HG03097 (cell line): ENCODE results near the gene STARD10.
A peak's percentile ranks its signal among the peaks of the same experiment; 100 is the strongest.

Experiments used
- ATAC-seq: cut with Tn5 transposase; IDR thresholded peaks from one replicate; pipeline ENCODE4 v1.9.1; 2021; ENCODE audit not compliant: unreplicated experiment, low FRiP score

The STARD10 gene

DNA sequence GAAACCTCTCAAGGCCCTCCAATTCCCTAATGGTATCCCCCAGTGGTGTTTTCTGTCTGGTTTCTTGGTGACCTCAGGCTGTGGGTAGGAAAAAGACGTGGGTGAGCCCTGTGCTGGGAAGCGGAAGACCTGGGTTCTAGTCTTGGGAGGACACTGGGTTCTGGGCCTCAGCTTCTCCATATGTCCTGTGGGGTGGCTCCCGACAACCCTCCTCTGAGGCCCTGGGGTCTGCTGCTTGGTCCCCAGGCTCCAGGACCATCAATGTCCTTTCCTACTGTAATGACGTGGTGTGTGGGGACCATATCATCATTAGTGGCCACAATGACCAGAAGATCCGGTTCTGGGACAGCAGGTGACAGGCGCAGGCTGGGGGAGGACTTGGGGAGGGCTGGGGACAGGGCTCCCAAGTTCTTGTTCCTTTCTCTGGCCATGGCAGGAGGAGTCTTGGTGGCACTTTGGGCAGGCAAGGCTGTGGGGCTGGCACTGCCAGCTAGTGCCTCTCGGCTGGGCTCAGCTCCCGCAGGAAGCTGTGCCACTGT is 33.2 kb upstream of the STARD10 start:
- ATAC-seq = no peak

DNA sequence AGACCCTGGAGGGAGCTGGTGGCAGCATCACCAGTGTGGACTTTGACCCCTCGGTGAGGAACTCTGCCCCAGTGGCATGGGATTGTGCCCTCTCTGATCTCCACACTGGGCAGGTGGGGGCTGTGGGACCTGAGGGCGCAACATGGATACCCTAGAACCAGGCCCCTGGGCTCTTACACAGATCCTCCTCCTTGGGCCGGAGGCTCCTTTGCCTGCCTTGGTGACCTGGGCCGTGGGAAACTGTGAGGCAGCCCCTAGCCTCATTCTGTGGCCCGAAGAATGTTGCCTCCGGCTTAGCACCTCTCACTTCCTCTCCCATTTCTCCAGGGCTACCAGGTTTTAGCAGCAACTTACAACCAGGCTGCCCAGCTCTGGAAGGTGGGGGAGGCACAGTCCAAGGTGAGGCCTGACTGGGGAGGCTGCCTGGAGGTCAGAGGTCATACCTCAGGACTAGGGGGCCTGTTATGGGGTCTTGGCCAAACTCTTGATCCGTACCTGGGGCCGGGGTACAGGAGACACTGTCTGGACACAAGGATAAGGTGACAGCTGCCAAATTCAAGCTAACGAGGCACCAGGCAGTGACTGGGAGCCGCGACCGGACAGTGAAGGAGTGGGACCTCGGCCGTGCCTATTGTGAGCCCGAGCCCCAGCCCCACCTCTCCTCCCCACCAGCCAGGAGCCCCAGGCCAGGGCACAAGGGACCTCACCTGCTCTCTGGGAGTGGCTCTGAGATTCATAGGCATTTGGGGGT is 32.5 kb upstream of the STARD10 start:
- no peak for ATAC-seq

DNA sequence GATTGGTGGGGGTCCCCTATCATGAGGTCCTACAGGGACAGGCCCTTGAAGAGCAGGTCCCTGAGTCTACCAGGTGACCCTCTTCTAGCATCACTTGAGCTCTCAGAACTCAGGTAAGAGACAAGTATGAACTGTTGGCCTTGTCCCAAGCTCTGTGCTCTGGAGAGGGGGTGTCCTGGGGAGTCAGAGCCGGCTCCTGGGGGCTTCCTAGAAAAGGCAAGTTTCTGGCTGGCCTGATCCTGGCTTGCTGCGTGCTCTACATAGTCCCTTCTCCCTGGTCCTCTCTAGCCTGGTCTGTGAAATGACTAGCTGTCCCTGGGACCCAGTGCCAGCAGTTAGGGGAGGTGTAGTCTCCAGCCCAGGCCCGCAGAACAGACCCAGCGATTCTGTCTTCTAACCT is 31.8 kb upstream of the STARD10 start:
- no peak for ATAC-seq

DNA sequence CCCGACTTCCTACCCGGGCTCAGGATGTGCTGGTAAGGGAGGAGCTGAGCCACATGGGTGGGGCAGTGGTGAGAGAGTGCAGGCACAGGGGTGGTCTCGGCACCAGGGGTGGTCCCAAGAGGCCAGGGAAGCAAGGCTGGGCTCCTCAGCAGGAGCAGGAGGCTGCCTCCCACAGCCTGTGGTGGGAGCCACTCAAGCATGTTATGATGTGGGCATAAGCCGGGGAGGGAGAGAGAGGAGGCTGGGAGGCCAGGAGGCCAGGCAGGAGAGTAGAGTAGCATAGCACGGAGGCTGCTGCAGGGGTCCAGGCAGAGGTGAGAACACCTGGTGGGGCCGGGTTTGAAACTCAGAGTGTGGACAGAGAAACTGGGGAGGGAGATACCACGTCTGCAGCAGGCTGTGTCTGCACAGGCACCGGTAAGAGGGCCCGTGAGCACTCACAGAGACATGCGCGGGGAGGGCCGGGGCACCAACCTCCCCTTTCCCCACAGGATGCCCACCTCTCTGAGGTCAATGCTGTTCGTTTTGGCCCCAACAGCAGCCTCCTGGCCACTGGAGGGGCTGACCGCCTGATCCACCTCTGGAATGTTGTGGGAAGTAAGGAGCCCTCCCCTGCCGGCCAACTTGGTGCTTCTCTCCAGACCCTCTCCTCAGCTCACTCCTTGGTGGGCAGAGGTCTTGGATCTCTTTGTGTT is 31.1 kb upstream of the STARD10 start:
- no peak for ATAC-seq

DNA sequence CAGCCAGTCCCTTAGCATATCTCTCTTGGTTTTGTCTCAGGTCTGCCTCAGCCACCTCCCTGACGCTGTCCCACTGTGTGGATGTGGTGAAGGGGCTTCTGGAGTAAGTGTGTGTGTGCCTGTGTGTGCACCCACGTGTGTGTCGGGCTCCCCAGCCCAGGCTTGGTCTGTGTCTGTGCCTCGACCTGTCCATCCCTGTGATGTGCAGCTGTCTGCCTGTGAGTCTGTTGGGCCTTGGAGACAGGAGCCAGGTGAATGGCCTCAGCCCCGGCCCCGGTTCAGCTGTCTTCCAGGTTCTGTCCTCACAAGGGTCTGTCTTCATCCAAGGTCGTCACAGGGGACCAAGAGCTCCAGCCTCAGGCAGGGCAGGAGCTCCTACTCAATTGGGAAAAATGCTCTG is 30.2 kb upstream of the STARD10 start:
- no peak for ATAC-seq

DNA sequence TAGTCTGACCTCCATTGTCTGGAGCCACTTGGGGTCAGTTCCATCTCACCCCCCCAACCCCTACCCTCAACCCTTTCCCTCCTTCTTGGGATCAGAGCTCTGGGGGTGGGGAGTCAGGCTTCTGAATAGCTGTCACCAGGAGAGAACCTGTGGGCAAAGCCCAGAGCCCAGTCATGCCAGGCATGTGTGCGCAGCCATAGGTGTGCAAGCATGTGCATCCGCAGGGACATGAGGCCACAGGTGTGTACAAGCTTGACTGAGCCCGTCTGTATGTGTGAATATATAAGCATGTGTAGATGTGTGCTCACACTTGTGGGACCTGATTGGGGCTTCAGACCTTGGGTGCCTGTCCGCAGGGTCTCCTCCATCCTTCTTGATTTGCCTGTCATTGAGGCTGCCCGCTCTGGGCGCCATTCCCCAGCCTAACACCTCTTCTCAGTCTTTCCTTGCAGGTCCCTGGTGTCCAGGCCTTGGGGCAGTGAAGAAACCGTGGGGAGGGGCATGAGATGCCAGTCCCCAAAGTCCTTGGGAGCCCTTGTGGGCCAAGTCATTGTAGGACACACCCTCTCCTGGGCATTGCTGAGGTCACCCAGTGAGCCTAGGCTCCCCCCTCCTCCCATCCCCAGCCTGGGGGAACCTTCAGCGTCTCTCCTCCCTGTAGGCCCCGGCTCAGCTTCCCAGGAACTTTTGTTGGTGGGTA is 29.4 kb upstream of the STARD10 start:
- no peak for ATAC-seq

DNA sequence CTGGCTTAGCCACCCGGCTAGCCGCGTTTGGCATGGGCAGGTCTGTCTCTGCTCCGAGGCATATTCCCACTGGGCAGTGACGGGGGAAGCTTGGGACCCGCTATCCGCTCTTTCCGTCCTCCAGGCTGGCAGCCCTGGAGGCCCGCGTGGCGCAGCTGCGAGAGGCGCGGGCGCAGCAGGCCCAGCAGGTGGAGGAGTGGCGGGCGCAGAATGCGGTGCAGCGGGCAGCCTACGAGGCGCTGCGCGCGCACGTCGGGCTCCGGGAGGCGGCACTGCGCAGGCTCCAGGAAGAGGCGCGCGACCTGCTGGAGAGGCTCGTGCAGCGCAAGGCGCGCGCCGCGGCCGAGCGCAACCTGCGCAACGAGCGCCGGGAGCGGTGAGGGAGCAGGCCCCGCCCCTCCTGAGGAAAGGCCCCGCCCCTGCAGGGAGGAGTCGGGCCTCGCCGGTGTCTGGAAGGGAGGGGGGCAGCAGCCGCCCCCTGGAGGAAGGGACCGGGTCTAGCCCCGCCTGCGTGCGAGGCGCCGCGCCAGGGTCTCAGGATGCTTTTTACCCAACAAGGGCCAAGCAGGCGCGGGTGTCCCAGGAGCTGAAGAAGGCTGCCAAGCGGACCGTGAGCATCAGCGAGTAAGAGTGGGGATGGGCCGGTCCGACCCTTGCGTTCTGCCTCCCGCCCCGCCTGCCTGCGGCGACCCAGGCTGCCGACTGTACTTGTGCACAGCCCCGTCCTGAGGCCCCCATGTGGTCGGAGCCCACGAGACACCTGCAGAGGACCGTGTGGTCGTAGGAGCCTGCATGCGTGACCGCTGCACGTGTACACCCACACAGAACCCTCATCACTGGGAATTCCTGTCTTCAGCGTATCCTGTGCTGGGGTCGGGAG is 28.3 kb upstream of the STARD10 start:
- no peak for ATAC-seq

DNA sequence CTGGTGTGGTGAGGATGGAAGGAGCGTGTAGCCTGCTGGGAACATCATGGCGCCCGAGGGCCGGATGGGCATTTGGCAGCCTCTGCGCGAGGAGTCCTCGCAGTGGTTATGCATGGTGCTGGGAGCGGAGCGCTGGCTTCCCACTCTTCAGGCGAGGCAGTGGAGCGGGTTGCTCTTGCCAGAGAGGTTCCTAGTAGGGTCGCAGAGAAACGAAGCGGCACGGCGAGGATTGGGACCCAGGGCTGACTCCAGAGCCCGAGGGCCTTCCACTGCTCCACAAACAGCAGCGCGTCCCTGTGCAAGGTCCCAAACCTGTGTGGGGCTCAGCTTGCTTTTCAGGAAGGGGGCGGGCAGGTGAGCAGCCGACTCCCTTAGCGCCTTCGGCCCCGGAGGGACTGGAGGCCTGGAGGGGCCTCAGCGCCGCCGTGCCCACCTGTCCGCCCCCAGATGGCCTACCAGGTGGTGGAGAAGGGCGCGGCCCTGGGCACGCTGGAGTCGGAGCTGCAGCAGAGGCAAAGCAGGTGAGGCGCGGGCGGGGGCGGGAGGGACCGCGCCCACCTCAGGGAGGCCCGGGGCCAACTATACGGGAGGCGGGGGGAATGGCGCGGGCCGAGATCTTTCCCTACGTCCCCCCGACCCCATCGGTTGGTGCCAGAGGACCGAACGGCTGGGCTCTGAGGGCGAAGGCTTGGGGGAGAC is 27.5 kb upstream of the STARD10 start:
- ATAC-seq = no peak

DNA sequence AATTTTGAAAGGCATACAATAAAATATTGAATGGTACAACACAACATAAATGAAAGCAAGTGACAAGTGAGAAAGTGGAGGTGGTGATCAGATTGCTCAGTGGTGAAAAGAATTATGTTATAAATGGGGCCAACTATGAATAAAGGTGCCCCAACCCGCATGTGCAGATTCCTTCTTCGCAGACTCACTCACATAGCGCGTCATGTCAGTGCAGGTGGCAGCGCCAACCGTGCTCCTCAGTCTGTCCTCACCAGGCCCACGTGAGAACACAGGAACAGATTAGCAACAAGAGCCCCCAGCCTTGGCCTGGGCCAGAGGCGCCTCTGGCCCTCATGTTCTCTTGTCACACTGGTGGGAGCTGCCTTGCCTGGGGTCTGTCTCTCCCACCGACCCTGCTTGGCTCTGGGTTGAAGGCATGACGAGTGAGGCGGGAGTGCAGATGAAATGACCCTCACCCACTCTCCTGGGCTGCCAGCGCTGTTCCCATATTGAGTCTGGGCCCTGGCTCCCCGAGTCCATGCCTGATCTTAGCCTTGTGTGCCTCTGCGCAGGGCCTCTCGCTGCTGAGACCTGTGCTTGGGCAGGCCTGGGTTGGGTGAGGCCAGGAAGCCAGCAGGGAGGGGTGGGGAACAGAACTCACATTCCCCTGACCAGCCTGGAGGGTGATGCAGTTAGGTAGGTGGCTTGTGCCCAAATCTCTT is 26.7 kb upstream of the STARD10 start:
- ATAC-seq = no peak

DNA sequence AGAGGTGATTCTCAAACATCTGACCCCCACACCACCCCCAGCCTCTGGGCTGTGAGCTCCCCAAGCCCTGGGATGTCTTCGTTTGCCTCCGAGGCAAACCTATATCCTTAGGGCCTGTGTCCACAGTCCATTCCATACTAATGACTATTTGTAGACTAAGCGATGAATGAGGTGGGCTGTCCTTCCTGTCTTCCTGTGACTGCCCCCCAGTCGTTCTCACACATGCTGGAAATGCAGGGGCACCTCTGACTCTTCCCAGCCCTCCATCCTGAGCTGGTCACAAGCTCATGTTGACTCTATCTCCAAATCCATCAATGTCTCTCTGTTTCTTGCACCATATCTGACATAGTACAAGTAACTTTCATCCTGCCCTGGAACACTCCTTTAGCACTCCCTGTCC is 25.1 kb upstream of the STARD10 start:
- ATAC-seq = no peak

DNA sequence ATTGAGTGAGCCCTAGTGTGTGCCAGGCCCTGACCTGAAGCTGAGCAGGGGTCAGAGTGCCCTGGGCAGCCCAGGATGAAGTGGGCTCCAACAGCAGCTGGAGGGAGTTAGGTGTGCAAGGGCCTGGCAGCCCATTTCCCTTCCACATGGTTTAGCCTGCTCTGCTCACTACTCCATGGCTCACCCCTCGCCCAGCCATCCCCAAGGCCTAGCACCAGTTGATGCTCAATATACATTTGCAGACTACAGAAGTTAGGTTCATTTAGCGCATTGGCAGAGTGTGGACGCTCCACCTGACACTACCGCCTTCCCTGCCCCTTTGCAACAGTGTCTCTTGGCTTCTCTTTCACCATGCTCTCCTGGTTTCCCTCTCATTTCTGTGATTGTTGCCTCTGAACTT is 24.1 kb upstream of the STARD10 start:
- ATAC-seq = no peak

DNA sequence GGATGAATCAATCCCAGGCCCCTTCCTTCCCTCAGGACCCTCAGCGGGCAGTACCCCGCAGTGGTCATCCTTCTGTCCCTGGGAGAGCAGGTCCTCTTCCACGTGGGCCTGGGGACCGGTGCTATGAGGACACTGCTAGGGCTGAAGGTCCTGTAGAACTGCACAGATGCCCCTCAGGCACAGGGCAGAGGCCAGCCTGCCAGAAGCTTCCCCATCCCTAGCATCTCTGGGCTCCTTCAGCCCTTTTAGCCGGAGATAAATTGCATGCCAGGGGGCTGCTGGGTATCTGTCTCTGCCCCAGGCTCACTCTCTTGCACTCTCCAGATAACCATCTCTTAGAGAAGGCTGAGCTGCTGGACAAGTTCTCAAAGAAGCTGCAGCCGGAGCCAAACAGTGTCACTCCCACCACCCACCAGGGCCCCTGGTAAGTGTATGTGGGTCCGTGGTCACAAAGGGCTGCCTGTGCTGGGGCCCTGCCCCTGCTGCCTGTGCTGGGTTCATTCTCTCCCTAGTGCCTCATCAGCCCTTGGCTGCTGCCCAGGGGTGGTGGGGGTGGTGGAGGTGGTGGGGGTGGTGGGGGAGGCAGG is 22.6 kb upstream of the STARD10 start:
- ATAC-seq = no peak

DNA sequence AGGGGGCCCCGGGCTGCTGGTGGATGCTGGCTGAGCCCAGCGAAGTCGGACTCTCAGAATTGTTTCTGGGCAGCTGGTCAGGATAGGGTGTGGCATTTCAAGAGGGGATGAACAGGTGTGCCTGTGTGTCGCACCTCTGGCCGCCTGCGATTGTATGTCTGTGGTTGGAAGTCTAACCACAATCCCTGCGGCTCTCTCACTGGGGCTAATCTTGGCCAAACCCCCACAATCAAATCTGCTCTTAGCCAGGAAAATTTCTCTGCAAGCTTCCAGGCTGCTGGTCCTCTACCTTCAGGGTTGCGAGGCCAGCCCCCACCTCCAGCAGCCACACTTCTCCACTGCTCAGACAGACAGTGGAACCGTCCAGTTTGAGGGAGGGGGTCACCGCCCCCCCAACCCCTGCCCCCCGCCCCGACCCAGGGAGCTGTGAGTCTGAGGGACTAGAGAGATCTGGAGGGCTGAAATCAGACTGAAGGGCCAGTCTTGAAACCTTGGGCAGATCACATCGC is 21.3 kb upstream of the STARD10 start:
- no peak for ATAC-seq

DNA sequence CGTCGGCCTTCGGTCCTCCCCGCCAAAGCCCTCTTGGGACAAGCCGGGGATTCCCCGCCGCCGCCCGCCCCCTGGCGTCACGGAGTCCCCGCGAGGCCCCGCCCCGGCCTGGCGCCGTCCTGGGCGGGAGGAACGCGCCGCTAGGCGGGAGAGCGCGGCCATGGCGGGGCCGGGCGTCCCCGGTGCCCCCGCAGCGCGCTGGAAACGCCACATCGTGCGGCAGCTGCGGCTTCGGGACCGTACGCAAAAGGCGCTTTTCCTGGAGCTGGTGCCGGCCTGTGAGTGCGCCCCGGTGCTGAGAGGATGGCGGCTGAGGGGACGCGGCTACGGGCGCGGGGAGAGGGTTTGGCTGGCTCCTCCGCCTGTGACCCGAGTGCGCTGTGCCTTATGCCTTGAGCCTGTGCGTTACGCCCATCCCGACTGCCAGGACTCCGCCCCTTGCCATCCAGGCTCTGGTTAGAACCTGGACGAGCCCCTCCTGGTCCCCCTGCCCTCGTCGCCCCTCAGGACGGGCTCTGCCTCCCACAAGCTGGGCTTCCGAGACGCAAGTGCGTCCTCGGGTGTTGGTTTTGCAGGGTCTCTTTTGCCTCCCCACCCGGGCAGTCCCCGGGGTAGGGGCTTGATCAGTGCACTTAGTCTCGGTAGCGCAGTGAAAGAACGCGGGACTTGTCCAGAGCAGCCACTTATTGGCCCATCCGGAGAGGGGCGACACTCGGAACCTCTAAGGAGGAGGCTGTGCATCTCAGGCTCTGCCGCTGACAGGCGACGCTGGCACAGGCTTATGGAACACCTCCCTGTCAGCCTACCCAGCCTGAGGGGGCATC is 20.7 kb upstream of the STARD10 start, which contains the start of gene ATG16L2:
Gene ATG16L2 (plus strand): TSS at position 126 of the 824 bp plus-strand sequence. CDS start 35 bp downstream, at position 161.
- peak; percentile 64 for ATAC-seq

DNA sequence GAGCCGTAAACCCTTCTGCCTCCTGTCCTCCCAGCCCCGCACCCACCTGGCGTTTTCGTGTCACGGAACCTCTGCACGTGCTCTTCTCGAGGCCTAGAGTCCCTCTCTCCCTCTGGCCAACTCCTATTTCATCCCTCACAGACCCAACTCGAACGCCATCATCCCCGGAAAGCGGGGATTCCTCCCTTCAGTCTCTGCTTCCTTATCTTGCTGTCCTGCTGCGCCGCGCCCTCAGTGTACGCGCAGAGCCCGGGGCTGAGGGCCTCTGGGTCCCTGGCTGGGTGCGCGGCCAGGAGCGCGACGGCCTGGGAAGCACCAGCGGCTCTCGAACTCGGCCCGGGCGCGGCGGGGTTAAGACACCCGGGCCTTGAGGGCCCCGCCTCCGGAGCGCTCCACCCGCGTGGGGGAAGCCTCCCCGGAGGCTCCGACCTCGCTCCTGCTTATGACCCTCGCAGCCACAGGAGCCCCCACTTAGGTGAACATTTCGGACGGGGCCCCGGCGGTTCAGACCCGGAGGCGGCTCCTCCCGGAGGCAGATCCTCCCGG is 20.0 kb upstream of the STARD10 start:
- peak; percentile 36 for ATAC-seq

DNA sequence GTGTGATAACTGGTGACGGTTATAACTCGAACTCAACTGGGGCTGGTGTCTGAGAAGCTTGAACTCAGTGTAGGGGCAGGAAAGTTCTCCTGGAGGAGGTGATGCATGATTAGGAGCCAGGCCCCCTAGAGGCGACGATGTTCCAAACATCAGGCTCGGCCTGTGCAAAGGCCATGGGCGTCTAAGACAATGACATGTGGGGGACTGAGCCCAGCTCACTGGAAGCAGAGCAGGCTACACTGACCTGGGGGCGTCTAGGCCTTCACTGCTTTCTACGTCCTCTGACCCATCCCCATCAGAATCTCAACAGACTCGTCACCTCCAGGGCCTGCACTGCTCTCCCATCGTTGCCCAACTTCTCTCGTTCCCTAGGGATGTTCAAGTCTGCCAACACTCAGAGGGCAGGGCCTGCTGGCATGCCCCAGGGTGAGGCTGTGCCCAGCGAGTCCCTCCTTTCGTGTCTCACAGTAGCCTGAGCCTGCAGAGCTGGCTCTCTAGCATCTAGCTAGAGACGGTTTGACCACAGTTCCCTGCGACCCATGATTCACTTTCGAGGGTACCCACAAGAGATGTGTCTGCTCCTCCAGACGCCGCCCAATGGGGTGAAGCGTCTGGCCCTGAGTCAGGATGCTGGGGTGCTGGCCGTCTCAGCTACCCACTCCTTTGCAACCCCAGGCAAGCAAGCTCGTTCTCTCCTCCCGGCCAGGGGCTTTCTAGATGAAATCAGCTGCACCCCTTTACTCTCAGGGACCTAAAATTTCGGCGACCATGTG is 19.3 kb upstream of the STARD10 start:
- ATAC-seq = peak; percentile 7

DNA sequence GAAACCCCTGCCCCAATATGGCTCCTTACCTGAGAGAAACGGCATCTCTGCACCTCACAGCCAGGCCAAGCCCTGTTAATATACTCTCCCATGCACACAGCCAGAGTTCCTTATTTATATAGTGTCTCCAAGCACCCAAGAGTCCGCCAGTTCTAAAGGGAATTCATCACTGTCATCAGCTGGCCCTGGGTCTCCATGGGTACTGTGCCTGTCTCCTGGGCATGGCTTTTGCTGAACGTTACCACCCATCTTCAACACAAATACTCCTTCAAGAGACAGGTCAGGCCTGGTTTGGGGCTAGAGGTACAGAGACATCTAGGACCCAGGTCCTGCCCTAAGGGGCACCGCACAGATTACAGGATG is 18.7 kb upstream of the STARD10 start:
- ATAC-seq = no peak
